SK-N-SH (cell line): ENCODE measurements around the gene FMN2. TPM values are rescaled to one million over a fixed set of nuclear protein-coding genes. Genes with fewer than 3 reads are reported as not detected.

ENCODE experiments used
- CTCF ChIA-PET: fragments of 300-600, 350-600 bp; formaldehyde crosslinking; extraction: SDS; loops from one replicate; lab custom pipeline; 2021; lab: Yijun Ruan, JAX
- POLR2A ChIA-PET: fragments of 350-600 bp; sonication (Branson Sonifier 250); formaldehyde crosslinking; extraction: SDS; loops from one replicate; lab custom pipeline; 2020; ENCODE audit warnings: antibody characterized with exemption, inconsistent platforms; lab: Yijun Ruan, JAX
- DNase-seq: peaks from one replicate; pipeline ENCODE4 v3.0.0; 2012
- H2AFZ ChIP-seq: fragments of 200-600 bp; sonication (generic); 2 replicates; pipeline ENCODE4 v1.8.1; 2016; ENCODE audit warnings: antibody characterized with exemption, mild to moderate bottlenecking, low read depth
- H3F3A ChIP-seq: fragments of 200-600 bp; sonication (generic); replicated peaks from 2 replicates; pipeline ENCODE3; 2016; ENCODE audit warnings: antibody characterized with exemption, mild to moderate bottlenecking; ENCODE audit not compliant: insufficient read depth
- H3K27ac ChIP-seq, 2 experiments: fragments of 200-500 bp in 1 of 2; fragments of 200-600 bp in 1 of 2; sonication (Bioruptor generic) in 1 of 2; sonication (generic), shearing (Covaris generic) in 1 of 2; 2 replicates each; pipeline versions ENCODE4 v1.5.1 to v1.6.1; 2014 to 2016; ENCODE audit warnings: low read depth in 2 of 2, inconsistent platforms in 1 of 2, low read length in 1 of 2, mild to moderate bottlenecking in 1 of 2, mixed read lengths in 1 of 2
- H3K27me3 ChIP-seq: fragments of 200-600 bp; sonication (generic), shearing (Covaris generic); 2 replicates; pipeline ENCODE4 v1.6.1; 2016; ENCODE audit warnings: mixed run types; ENCODE audit not compliant: insufficient read depth
- H3K36me3 ChIP-seq, 2 experiments: fragments of 200-500 bp in 1 of 2; fragments of 200-600 bp in 1 of 2; sonication (Bioruptor generic) in 1 of 2; sonication (generic) in 1 of 2; replicated peaks in 1 of 2; 2 replicates each; pipeline versions ENCODE3 to v1.5.1; 2014 to 2016; ENCODE audit warnings: low read length in 1 of 2, mild to moderate bottlenecking in 1 of 2; ENCODE audit not compliant: insufficient read depth in 2 of 2, control insufficient read depth in 1 of 2
- H3K4me1 ChIP-seq, 2 experiments: fragments of 200-500 bp in 1 of 2; fragments of 200-600 bp in 1 of 2; sonication (Bioruptor generic) in 1 of 2; sonication (generic), shearing (Covaris generic) in 1 of 2; 2 replicates each; pipeline versions ENCODE4 v1.5.1 to v1.6.1; 2014 to 2016; ENCODE audit warnings: low read depth in 1 of 2, low read length in 1 of 2, mixed run types in 1 of 2; ENCODE audit not compliant: insufficient read depth in 2 of 2, control insufficient read depth in 1 of 2
- H3K4me2 ChIP-seq: fragments of 200-600 bp; sonication (generic), shearing (Covaris generic); 2 replicates; pipeline ENCODE4 v1.6.1; 2017; ENCODE audit warnings: mixed run types
- H3K4me3 ChIP-seq, 2 experiments: fragments of 200-500 bp in 1 of 2; fragments of 200-600 bp in 1 of 2; sonication (Bioruptor generic) in 1 of 2; sonication (generic), shearing (Covaris generic) in 1 of 2; 2 replicates each; pipeline versions ENCODE4 v1.5.1 to v1.8.1; 2014 to 2016; ENCODE audit warnings: low read depth in 2 of 2, inconsistent platforms in 1 of 2, low read length in 1 of 2, mild to moderate bottlenecking in 1 of 2, mixed read lengths in 1 of 2, moderate library complexity in 1 of 2
- H3K79me2 ChIP-seq: fragments of 200-600 bp; sonication (generic); 2 replicates; pipeline ENCODE4 v1.8.1; 2017; ENCODE audit warnings: mild to moderate bottlenecking; ENCODE audit not compliant: insufficient read depth
- H3K9ac ChIP-seq: fragments of 200-600 bp; sonication (generic); 2 replicates; pipeline ENCODE4 v1.6.1; 2017; ENCODE audit warnings: mixed run types
- H3K9me2 ChIP-seq: fragments of 200-600 bp; sonication (generic); 2 replicates; pipeline ENCODE4 v1.6.1; 2017; ENCODE audit warnings: mixed run types
- H3K9me3 ChIP-seq: fragments of 200-600 bp; sonication (generic); 2 replicates; pipeline ENCODE4 v1.6.1; 2017; ENCODE audit warnings: mixed run types, mild to moderate bottlenecking, moderate library complexity
- H4K20me1 ChIP-seq: fragments of 200-600 bp; sonication (generic); 2 replicates; pipeline ENCODE4 v1.6.1; 2017; ENCODE audit warnings: mild to moderate bottlenecking, mixed run types; ENCODE audit not compliant: insufficient read depth
- CHD2 ChIP-seq: fragments of 150-350 bp; IDR thresholded peaks from 2 replicates; pipeline ENCODE4 v1.6.1; 2018; ENCODE audit warnings: low read length; ENCODE audit not compliant: partially characterized antibody
- ELF1 ChIP-seq: IDR thresholded peaks from 2 replicates; pipeline ENCODE4 v1.4.0; 2012
- EP300 ChIP-seq, 2 experiments: IDR thresholded peaks; 2 replicates each; pipeline versions ENCODE4 v1.4.0 to v1.6.1; 2012; ENCODE audit warnings: borderline replicate concordance in 1 of 2, low read depth in 1 of 2, low read length in 1 of 2
- EZH2phosphoT487 ChIP-seq: fragments of 200-600 bp; sonication (generic); IDR thresholded peaks from 2 replicates; pipeline ENCODE4 v1.6.1; 2017; ENCODE audit warnings: low read depth, mixed run types, mild to moderate bottlenecking, antibody characterized with exemption, moderate library complexity, borderline replicate concordance
- FOSL2 ChIP-seq: IDR thresholded peaks from 2 replicates; pipeline ENCODE4 v1.4.0; 2012; ENCODE audit warnings: low read depth, mild to moderate bottlenecking, moderate library complexity, borderline replicate concordance
- FOXJ3 ChIP-seq: sonication (generic); formaldehyde crosslinking; IDR thresholded peaks from 2 replicates; pipeline ENCODE4 v1.5.1; 2020; ENCODE audit warnings: mild to moderate bottlenecking, missing genetic modification reagents
- FOXM1 ChIP-seq: IDR thresholded peaks from 2 replicates; pipeline ENCODE4 v1.4.0; 2012; ENCODE audit warnings: low read depth, mild to moderate bottlenecking
- GATA2 ChIP-seq: sonication (generic); formaldehyde crosslinking; IDR thresholded peaks from 2 replicates; pipeline ENCODE4 v1.5.0; 2020; ENCODE audit warnings: mild to moderate bottlenecking, missing genetic modification reagents
- JUND ChIP-seq: IDR thresholded peaks from 2 replicates; pipeline ENCODE4 v1.4.0; 2012
- MEF2A ChIP-seq: IDR thresholded peaks from 2 replicates; pipeline ENCODE4 v1.4.0; 2012; ENCODE audit warnings: low read depth, borderline replicate concordance
- MXI1 ChIP-seq: IDR thresholded peaks from 2 replicates; pipeline ENCODE4 v1.6.1; 2012; ENCODE audit warnings: mild to moderate bottlenecking, low read depth, low read length, improper control_type of control experiment
- NFIC ChIP-seq: IDR thresholded peaks from 2 replicates; pipeline ENCODE4 v1.4.0; 2012; ENCODE audit warnings: borderline replicate concordance
- NRF1 ChIP-seq: IDR thresholded peaks from 2 replicates; pipeline ENCODE4 v1.6.1; 2012; ENCODE audit warnings: low read depth, mild to moderate bottlenecking, low read length
- POLR2AphosphoS5 ChIP-seq: IDR thresholded peaks from 2 replicates; pipeline ENCODE4 v1.6.1; 2012; ENCODE audit warnings: low read depth, low read length
- RAD21 ChIP-seq: IDR thresholded peaks from 2 replicates; pipeline ENCODE4 v1.6.1; 2012; ENCODE audit warnings: mild to moderate bottlenecking, low read length
- RXRA ChIP-seq: IDR thresholded peaks from 2 replicates; pipeline ENCODE4 v1.4.0; 2012; ENCODE audit warnings: low read depth, mild to moderate bottlenecking, borderline replicate concordance
- SIN3A ChIP-seq: IDR thresholded peaks from 2 replicates; pipeline ENCODE4 v1.6.1; 2012; ENCODE audit warnings: low read depth, mild to moderate bottlenecking, low read length, moderate library complexity, borderline replicate concordance
- SMC3 ChIP-seq: IDR thresholded peaks from 2 replicates; pipeline ENCODE4 v1.6.1; 2012; ENCODE audit warnings: low read depth, low read length, improper control_type of control experiment
- TAF1 ChIP-seq: IDR thresholded peaks from 2 replicates; pipeline ENCODE4 v1.6.1; 2012; ENCODE audit warnings: low read depth, mild to moderate bottlenecking, low read length, moderate library complexity, borderline replicate concordance
- TCF12 ChIP-seq: IDR thresholded peaks from 2 replicates; pipeline ENCODE4 v1.4.0; 2012
- TEAD4 ChIP-seq: IDR thresholded peaks from 2 replicates; pipeline ENCODE4 v1.4.0; 2012; ENCODE audit warnings: mild to moderate bottlenecking, borderline replicate concordance; ENCODE audit not compliant: insufficient read depth
- YY1 ChIP-seq: IDR thresholded peaks from 2 replicates; pipeline ENCODE4 v1.4.0; 2012; ENCODE audit warnings: low read depth, mild to moderate bottlenecking
- WGBS: methylation state at CpG from one replicate; pipeline ENCODE4 v1.1.6; 2017; ENCODE audit warnings: low lambda C conversion rate; 5-methylcytosine and 5-hydroxymethylcytosine counted together
- polyA plus RNA-seq, 3 experiments: library from polyadenylated mRNA; depleted of rRNA; stranded (reverse); fragments of >200 nt; gene quantifications; 2 replicates each; pipeline ENCODE4 v1.2.3, GENCODE V29; 2012
- TF ChIP-seq, protein P1 (sequence below): IDR thresholded peaks from 2 replicates; pipeline ENCODE4 v1.4.0; 2012; ENCODE audit warnings: low read depth
- TF ChIP-seq, protein P2 (sequence below): fragments of 150-350 bp; IDR thresholded peaks from 2 replicates; pipeline ENCODE4 v1.6.1; 2016; ENCODE audit warnings: mild to moderate bottlenecking, low read depth, low read length
- TF ChIP-seq, protein P3 (sequence below): IDR thresholded peaks from 2 replicates; pipeline ENCODE4 v1.4.0; 2012; ENCODE audit warnings: low read depth, borderline replicate concordance
- TF ChIP-seq, protein P4 (sequence below): IDR thresholded peaks from 2 replicates; pipeline ENCODE4 v1.4.0; 2012; ENCODE audit warnings: low read depth, borderline replicate concordance
- TF ChIP-seq, protein P5 (sequence below): fragments of 200-600 bp; sonication (generic); IDR thresholded peaks from 2 replicates; pipeline ENCODE4 v1.6.1; 2017; ENCODE audit warnings: antibody characterized with exemption, mild to moderate bottlenecking, moderate library complexity
- TF ChIP-seq, protein P6 (sequence below): IDR thresholded peaks from 2 replicates; pipeline ENCODE4; 2012

Gene FMN2
- polyA plus RNA-seq, 1 of the 3 experiments (the other 2 are of a cell fraction) = 7.2 TPM

DNA sequence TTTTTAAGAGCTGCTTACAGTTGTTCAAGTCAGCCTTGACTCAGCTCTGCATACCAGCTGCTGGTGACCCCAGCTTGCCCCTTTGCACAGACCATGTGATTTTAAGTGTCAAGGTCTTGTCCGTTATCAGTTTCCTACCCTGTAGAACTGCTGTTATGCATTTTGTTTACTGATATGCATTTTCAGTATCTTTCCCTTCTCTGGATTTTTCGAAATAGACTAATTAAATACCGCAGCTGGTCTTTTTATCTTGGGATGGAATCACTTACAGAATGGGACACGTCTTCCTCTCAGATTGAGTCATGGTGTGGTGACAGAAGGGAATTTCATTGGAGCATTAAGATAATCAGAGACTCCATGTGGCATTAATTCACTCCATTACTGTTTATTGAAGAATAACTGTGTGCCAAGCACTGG is 145.6 kb downstream of the FMN2 start:
- Histone ChIP-seq H3K79me2 (peaks cover 9% of the 10 kb centered on the region; the same call in 1 of the 2 replicates), H3K27ac (peak overlapping the region; percentile 85 to 87), H3K4me1 (peaks cover 18 to 36% of the 10 kb centered on the region in 2 experiments), H3K4me3 (no peak overlapping the region), H4K20me1 (no peaks in the 10 kb centered on the region), H3K9ac (peak overlapping the region; percentile 22; the same call in 1 of the 2 replicates), H2AFZ (no peak overlapping the region), H3K9me3 (no peaks in the 10 kb centered on the region), H3K9me2 (no peaks in the 10 kb centered on the region), H3K36me3 (peaks cover 21 to 28% of the 10 kb centered on the region in 2 experiments), H3K27me3 (no peaks in the 10 kb centered on the region), H3K4me2 (peak overlapping the region; percentile 23; the same call in 1 of the 2 replicates), H3F3A (peaks cover 69% of the 10 kb centered on the region)
- 20% methylated on average over 4 of the region's 4 CpGs for WGBS
- POLR2A ChIA-PET = no interaction called here
- CTCF ChIA-PET = interaction anchor here (1.5 kb wide), 1 partner anchor 48 kb away, joined by 5 read pairs; no protein-coding TSS in a partner anchor
- peak; percentile 59 for DNase-seq
- TF ChIP-seq NFIC (peak; percentile 22; the same call in 1 of the 2 replicates), CHD2 (peak; percentile 16), TCF12 (peak; percentile 95), MXI1 (0 out of 2 replicates have a peak, but pooled peaks have one; percentile 22), EP300 (IDR thresholded peaks at IDR 0.05; ENCODE audit: borderline replicate concordance in 1 of 2, low read depth in 1 of 2, low read length in 1 of 2) (peak; percentile 76 to 87), SIN3A (no peak), GATA2 (CRISPR knock-in tag) (peak; percentile 61), YY1 (no peak), ELF1 (no peak), RAD21 (0 out of 2 replicates have a peak, but pooled peaks have one; percentile 12), FOXJ3 (CRISPR knock-in tag) (no peak), TEAD4 (peak; percentile 76), EZH2phosphoT487 (no peak), SMC3 (no peak), FOSL2 (peak; percentile 53), NRF1 (no peak), FOXM1 (0 out of 2 replicates have a peak, but pooled peaks have one; percentile 56), POLR2AphosphoS5 (peak; percentile 54; the same call in 1 of the 2 replicates), RXRA (peak; percentile 72; the same call in 1 of the 2 replicates), JUND (peak; percentile 71), TAF1 (no peak), MEF2A (0 out of 2 replicates have a peak, but pooled peaks have one; percentile 20)
- TF ChIP-seq, protein P1, sequence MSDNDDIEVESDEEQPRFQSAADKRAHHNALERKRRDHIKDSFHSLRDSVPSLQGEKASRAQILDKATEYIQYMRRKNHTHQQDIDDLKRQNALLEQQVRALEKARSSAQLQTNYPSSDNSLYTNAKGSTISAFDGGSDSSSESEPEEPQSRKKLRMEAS = peak; percentile 34; the same call in 1 of the 2 replicates
- TF ChIP-seq, protein P2, sequence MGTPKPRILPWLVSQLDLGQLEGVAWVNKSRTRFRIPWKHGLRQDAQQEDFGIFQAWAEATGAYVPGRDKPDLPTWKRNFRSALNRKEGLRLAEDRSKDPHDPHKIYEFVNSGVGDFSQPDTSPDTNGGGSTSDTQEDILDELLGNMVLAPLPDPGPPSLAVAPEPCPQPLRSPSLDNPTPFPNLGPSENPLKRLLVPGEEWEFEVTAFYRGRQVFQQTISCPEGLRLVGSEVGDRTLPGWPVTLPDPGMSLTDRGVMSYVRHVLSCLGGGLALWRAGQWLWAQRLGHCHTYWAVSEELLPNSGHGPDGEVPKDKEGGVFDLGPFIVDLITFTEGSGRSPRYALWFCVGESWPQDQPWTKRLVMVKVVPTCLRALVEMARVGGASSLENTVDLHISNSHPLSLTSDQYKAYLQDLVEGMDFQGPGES = no peak
- TF ChIP-seq, protein P3, sequence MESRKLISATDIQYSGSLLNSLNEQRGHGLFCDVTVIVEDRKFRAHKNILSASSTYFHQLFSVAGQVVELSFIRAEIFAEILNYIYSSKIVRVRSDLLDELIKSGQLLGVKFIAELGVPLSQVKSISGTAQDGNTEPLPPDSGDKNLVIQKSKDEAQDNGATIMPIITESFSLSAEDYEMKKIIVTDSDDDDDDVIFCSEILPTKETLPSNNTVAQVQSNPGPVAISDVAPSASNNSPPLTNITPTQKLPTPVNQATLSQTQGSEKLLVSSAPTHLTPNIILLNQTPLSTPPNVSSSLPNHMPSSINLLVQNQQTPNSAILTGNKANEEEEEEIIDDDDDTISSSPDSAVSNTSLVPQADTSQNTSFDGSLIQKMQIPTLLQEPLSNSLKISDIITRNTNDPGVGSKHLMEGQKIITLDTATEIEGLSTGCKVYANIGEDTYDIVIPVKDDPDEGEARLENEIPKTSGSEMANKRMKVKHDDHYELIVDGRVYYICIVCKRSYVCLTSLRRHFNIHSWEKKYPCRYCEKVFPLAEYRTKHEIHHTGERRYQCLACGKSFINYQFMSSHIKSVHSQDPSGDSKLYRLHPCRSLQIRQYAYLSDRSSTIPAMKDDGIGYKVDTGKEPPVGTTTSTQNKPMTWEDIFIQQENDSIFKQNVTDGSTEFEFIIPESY = no peak
- TF ChIP-seq, protein P4, sequence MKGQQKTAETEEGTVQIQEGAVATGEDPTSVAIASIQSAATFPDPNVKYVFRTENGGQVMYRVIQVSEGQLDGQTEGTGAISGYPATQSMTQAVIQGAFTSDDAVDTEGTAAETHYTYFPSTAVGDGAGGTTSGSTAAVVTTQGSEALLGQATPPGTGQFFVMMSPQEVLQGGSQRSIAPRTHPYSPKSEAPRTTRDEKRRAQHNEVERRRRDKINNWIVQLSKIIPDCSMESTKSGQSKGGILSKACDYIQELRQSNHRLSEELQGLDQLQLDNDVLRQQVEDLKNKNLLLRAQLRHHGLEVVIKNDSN = peak; percentile 46; the same call in 1 of the 2 replicates
- TF ChIP-seq, protein P5, sequence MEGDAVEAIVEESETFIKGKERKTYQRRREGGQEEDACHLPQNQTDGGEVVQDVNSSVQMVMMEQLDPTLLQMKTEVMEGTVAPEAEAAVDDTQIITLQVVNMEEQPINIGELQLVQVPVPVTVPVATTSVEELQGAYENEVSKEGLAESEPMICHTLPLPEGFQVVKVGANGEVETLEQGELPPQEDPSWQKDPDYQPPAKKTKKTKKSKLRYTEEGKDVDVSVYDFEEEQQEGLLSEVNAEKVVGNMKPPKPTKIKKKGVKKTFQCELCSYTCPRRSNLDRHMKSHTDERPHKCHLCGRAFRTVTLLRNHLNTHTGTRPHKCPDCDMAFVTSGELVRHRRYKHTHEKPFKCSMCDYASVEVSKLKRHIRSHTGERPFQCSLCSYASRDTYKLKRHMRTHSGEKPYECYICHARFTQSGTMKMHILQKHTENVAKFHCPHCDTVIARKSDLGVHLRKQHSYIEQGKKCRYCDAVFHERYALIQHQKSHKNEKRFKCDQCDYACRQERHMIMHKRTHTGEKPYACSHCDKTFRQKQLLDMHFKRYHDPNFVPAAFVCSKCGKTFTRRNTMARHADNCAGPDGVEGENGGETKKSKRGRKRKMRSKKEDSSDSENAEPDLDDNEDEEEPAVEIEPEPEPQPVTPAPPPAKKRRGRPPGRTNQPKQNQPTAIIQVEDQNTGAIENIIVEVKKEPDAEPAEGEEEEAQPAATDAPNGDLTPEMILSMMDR = no peak
- TF ChIP-seq, protein P6, sequence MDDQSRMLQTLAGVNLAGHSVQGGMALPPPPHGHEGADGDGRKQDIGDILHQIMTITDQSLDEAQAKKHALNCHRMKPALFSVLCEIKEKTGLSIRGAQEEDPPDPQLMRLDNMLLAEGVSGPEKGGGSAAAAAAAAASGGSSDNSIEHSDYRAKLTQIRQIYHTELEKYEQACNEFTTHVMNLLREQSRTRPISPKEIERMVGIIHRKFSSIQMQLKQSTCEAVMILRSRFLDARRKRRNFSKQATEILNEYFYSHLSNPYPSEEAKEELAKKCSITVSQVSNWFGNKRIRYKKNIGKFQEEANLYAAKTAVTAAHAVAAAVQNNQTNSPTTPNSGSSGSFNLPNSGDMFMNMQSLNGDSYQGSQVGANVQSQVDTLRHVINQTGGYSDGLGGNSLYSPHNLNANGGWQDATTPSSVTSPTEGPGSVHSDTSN = peak; percentile 71
